ENCODE measurements around the gene SPIB.

The SPIB gene

GRCh38 chr19:50423279-50424113 is 4.8 kb downstream of the SPIB start:
- no peak for DNase-seq
- peaks cover 46% of the 10 kb centered on the region for H3K27me3 Mint-ChIP-seq (ENCODE audit: low read depth, poor library complexity)
- H3K27ac Mint-ChIP-seq = no peak overlapping the region

GRCh38 chr19:50425581-50425980 is 6.8 kb downstream of the SPIB start:
- Mint-ChIP-seq H3K4me3 (no peak overlapping the region), H3K27ac (no peak overlapping the region), H3K4me1 (peaks cover 14% of the 10 kb centered on the region)

More at GRCh38 chr19:50423279-50424113, 4.8 kb downstream of the SPIB start:
- no peak overlapping the region for H3K4me3 Mint-ChIP-seq
- no peak for TF ChIP-seq CTCF (IDR thresholded peaks at IDR 0.05)
- H3K9me3 Mint-ChIP-seq = peaks cover 4% of the 10 kb centered on the region
- H3K4me1 Mint-ChIP-seq = peaks cover 16% of the 10 kb centered on the region
- H3K36me3 Mint-ChIP-seq (ENCODE audit: low read depth) = peaks cover 4% of the 10 kb centered on the region

GRCh38 chr19:50427318-50427925 is 8.7 kb downstream of the SPIB start:
- Mint-ChIP-seq H3K4me3 (no peak overlapping the region), H3K4me1 (peaks cover 27% of the 10 kb centered on the region), H3K27ac (no peak overlapping the region), H3K36me3 (ENCODE audit: low read depth) (no peaks in the 10 kb centered on the region), H3K9me3 (no peaks in the 10 kb centered on the region), H3K27me3 (ENCODE audit: low read depth, poor library complexity) (peaks cover 37% of the 10 kb centered on the region)
- no peak for TF ChIP-seq CTCF (IDR thresholded peaks at IDR 0.05)
- DNase-seq = no peak

More at GRCh38 chr19:50425581-50425980, 6.8 kb downstream of the SPIB start:
- DNase-seq = no peak
- no peak for TF ChIP-seq CTCF (IDR thresholded peaks at IDR 0.05)
- H3K36me3 Mint-ChIP-seq (ENCODE audit: low read depth) = no peaks in the 10 kb centered on the region
- peaks cover 46% of the 10 kb centered on the region for H3K27me3 Mint-ChIP-seq (ENCODE audit: low read depth, poor library complexity)
- peaks cover 4% of the 10 kb centered on the region for H3K9me3 Mint-ChIP-seq

- H3K4me3 Mint-ChIP-seq = no peak overlapping the region
- no peaks in the 10 kb centered on the region for H3K9me3 Mint-ChIP-seq
- no peaks in the 10 kb centered on the region for H3K36me3 Mint-ChIP-seq (ENCODE audit: low read depth)
- no peak for TF ChIP-seq CTCF (IDR thresholded peaks at IDR 0.05)
- H3K4me1 Mint-ChIP-seq = peaks cover 32% of the 10 kb centered on the region
- H3K27ac Mint-ChIP-seq = no peak overlapping the region
- DNase-seq = peak; percentile 70
- H3K27me3 Mint-ChIP-seq (ENCODE audit: low read depth, poor library complexity) = peaks cover 39% of the 10 kb centered on the region
Observed at GRCh38 chr19:50427997-50428425, 9.3 kb downstream of the SPIB start.

- Mint-ChIP-seq H3K27me3 (ENCODE audit: low read depth, poor library complexity) (peaks cover 42% of the 10 kb centered on the region), H3K4me1 (peaks cover 40% of the 10 kb centered on the region), H3K36me3 (ENCODE audit: low read depth) (no peaks in the 10 kb centered on the region), H3K27ac (no peak overlapping the region), H3K9me3 (no peaks in the 10 kb centered on the region), H3K4me3 (peak overlapping the region; percentile 22)
- no peak for DNase-seq
- no peak for TF ChIP-seq CTCF (IDR thresholded peaks at IDR 0.05)
Observed at GRCh38 chr19:50428772-50429463, 10.2 kb downstream of the SPIB start.
